Prostate gland (tissue), 2 donors: ENCODE results near the gene STUM. TPM values are rescaled to one million over a fixed set of nuclear protein-coding genes. Genes with fewer than 3 reads are reported as not detected.

Experiments
- DNase-seq: peaks from one replicate; pipeline ENCODE4 v3.0.0-alpha.2; 2019; ENCODE audit warnings: low spot score
- H3K27ac ChIP-seq, 2 donors: fragments of 200-600 bp; sonication (generic); 2 replicates each; pipeline ENCODE4 v1.5.1; 2017 to 2019
- H3K27me3 ChIP-seq: fragments of 200-600 bp; sonication (generic); replicated peaks from 2 replicates; pipeline ENCODE4 v1.5.1; 2019; ENCODE audit not compliant: insufficient read depth
- H3K36me3 ChIP-seq, 2 donors: fragments of 200-600 bp; sonication (generic); 1 replicate in 1 of 2; 2 replicates in 1 of 2; pipeline versions ENCODE4 v1.5.1 to v1.8.1; 2017 to 2019
- H3K4me1 ChIP-seq: fragments of 200-600 bp; sonication (generic); replicated peaks from 2 replicates; pipeline ENCODE4 v1.5.1; 2019
- H3K4me3 ChIP-seq, 2 donors: fragments of 200-600 bp; sonication (generic); 2 replicates each; pipeline ENCODE4 v1.5.1; 2017 to 2019
- H3K9me3 ChIP-seq: fragments of 200-600 bp; sonication (generic); 2 replicates; pipeline ENCODE4 v1.5.1; 2017
- CTCF ChIP-seq, 4 experiments: fragments of 200-600 bp in 2 of 4; fragments of 450-650 bp in 2 of 4; sonication (generic) in 2 of 4; IDR thresholded peaks; 1 replicate in 3 of 4; 2 replicates in 1 of 4; pipeline ENCODE4 v1.5.1; 2016 to 2019; ENCODE audit warnings: antibody characterized with exemption in 4 of 4, mild to moderate bottlenecking in 2 of 4, moderate library complexity in 2 of 4
- POLR2A ChIP-seq: fragments of 450-650 bp; IDR thresholded peaks from one replicate; pipeline ENCODE4 v1.6.1; 2016; ENCODE audit warnings: antibody characterized with exemption, mild to moderate bottlenecking
- POLR2AphosphoS5 ChIP-seq: sonication (generic); formaldehyde crosslinking; IDR thresholded peaks from one replicate; pipeline ENCODE4 v1.6.1; 2017; ENCODE audit warnings: antibody characterized with exemption
- WGBS: methylation state at CpG from one replicate; pipeline ENCODE4 v1.1.5; 2018; 5-methylcytosine and 5-hydroxymethylcytosine counted together
- intact Hi-C: fragments of 100-400 bp; cut with DNase I; formaldehyde crosslinking; loops from one replicate; pipeline ENCODE4 v1.14.2; 2022
- total RNA-seq, 2 donors: library from RNA; depleted of rRNA; stranded (reverse); fragments of >200 nt; gene quantifications; one replicate each; pipeline ENCODE4 v1.1.0, GENCODE V29; 2016

The STUM gene
- total RNA-seq, 2 donors from 2014 or later = 1.9 to 4.3 TPM

- Histone ChIP-seq H3K4me3 (no peak overlapping the region), H3K9me3 (no peaks in the 10 kb centered on the region), H3K36me3 (no peaks in the 10 kb centered on the region), H3K27ac (no peak overlapping the region), H3K27me3 (no peaks in the 10 kb centered on the region), H3K4me1 (no peaks in the 10 kb centered on the region)
- TF ChIP-seq POLR2AphosphoS5 (no peak), POLR2A (no peak), CTCF (IDR thresholded peaks at IDR 0.05) (no peak)
- intact Hi-C loops = no loop called here
- no peak for DNase-seq
- 97% methylated on average over 4 of the region's 4 CpGs for WGBS
These were observed 7.3 kb upstream of the STUM start for GRCh38 chr1:226541231-226541630.

GRCh38 chr1:226541631-226542622 is 6.6 kb upstream of the STUM start:
- Histone ChIP-seq H3K27ac (no peak overlapping the region), H3K4me3 (no peak overlapping the region), H3K4me1 (no peaks in the 10 kb centered on the region), H3K36me3 (no peaks in the 10 kb centered on the region), H3K9me3 (no peaks in the 10 kb centered on the region), H3K27me3 (no peaks in the 10 kb centered on the region)
- 72% methylated on average over 14 of the region's 14 CpGs for WGBS
- intact Hi-C loops = no loop called here
- TF ChIP-seq POLR2A (no peak), POLR2AphosphoS5 (no peak), CTCF (IDR thresholded peaks at IDR 0.05) (no peak)
- DNase-seq = no peak

- TF ChIP-seq CTCF (IDR thresholded peaks at IDR 0.05) = no peak
- TF ChIP-seq POLR2A = no peak
- TF ChIP-seq POLR2AphosphoS5 = no peak
- 67% methylated on average over 10 of the region's 10 CpGs for WGBS
- H3K4me1 ChIP-seq = no peaks in the 10 kb centered on the region
These were observed 5.9 kb upstream of the STUM start for GRCh38 chr1:226542623-226543103.

GRCh38 chr1:226545836-226546596 is 2.5 kb upstream of the STUM start:
- Histone ChIP-seq H3K4me1 (peaks cover 10% of the 10 kb centered on the region), H3K36me3 (no peaks in the 10 kb centered on the region), H3K27me3 (no peaks in the 10 kb centered on the region), H3K4me3 (no peak overlapping the region), H3K27ac (no peak overlapping the region), H3K9me3 (no peaks in the 10 kb centered on the region)
- WGBS = 66% methylated on average over 5 of the region's 5 CpGs
- no peak for DNase-seq
- intact Hi-C loops = loop anchor here (2.0 to 5.0 kb wide), 4 partner anchors 63 to 281 kb away; no protein-coding TSS in a partner anchor
- TF ChIP-seq POLR2AphosphoS5 = no peak
- TF ChIP-seq POLR2A = no peak
- no peak for TF ChIP-seq CTCF (IDR thresholded peaks at IDR 0.05)

More at GRCh38 chr1:226542623-226543103, 5.9 kb upstream of the STUM start:
- Histone ChIP-seq H3K27me3 (no peaks in the 10 kb centered on the region), H3K36me3 (no peaks in the 10 kb centered on the region), H3K27ac (no peak overlapping the region), H3K9me3 (no peaks in the 10 kb centered on the region), H3K4me3 (no peak overlapping the region)
- intact Hi-C loops = no loop called here
- DNase-seq = no peak
